K562 (cell line): ENCODE measurements around the gene TMCC2. TPM values are rescaled to one million over a fixed set of nuclear protein-coding genes. Genes with fewer than 3 reads are reported as not detected.

Experiments used
- ARID1B ChIP-seq: fragments of 450-650 bp; IDR thresholded peaks from 2 replicates; pipeline ENCODE4 v1.6.1; 2016; ENCODE audit warnings: antibody characterized with exemption, mild to moderate bottlenecking, inconsistent platforms
- ATF4 ChIP-seq: fragments of 450-650 bp; formaldehyde crosslinking; IDR thresholded peaks from 2 replicates; pipeline ENCODE4 v1.4.0; 2022; ENCODE audit warnings: mild to moderate bottlenecking, moderate library complexity
- CREM ChIP-seq: IDR thresholded peaks from 2 replicates; pipeline ENCODE4 v1.6.1; 2014; ENCODE audit warnings: antibody characterized with exemption, low read depth
- FOXJ3 ChIP-seq: sonication (generic); formaldehyde crosslinking; IDR thresholded peaks from 2 replicates; pipeline ENCODE4 v1.4.0; 2020; ENCODE audit warnings: mild to moderate bottlenecking, missing genetic modification reagents
- HSF4 ChIP-seq: fragments of 250-450 bp; sonication (Bioruptor Pico); IDR thresholded peaks from 2 replicates; pipeline ENCODE4 v2.1.2; 2022; ENCODE audit warnings: mild to moderate bottlenecking, moderate library complexity, borderline replicate concordance
- ILK ChIP-seq: fragments of 450-650 bp; IDR thresholded peaks from 2 replicates; pipeline ENCODE4 v1.6.1; 2016; ENCODE audit warnings: missing genetic modification characterization, low read depth, mild to moderate bottlenecking, missing compliant biosample characterization, moderate library complexity, borderline replicate concordance
- NCOA1 ChIP-seq: fragments of 450-650 bp; IDR thresholded peaks from 2 replicates; pipeline ENCODE4 v1.6.1; 2016; ENCODE audit warnings: low read depth
- PKNOX1 ChIP-seq: fragments of 450-650 bp; IDR thresholded peaks from 2 replicates; pipeline ENCODE4 v1.6.1; 2016
- POLR2B ChIP-seq: fragments of 450-650 bp; IDR thresholded peaks from 2 replicates; pipeline ENCODE4 v1.6.1; 2018; ENCODE audit warnings: low read depth; ENCODE audit not compliant: partially characterized antibody
- PRDM10 ChIP-seq: fragments of 450-650 bp; IDR thresholded peaks from 2 replicates; pipeline ENCODE4 v1.6.1; 2018; ENCODE audit not compliant: partially characterized antibody
- PRPF4 ChIP-seq: fragments of 200-400 bp; formaldehyde crosslinking; IDR thresholded peaks from one replicate; pipeline ENCODE4 v1.6.1; 2017; ENCODE audit warnings: low read length, low read depth, mild to moderate bottlenecking; ENCODE audit not compliant: insufficient read depth, poor library complexity, severe bottlenecking
- RAD21 ChIP-seq, 2 experiments: fragments of 250-450 bp in 1 of 2; fragments of 450-650 bp in 1 of 2; sonication (Bioruptor Pico) in 1 of 2; formaldehyde crosslinking in 1 of 2; IDR thresholded peaks in 1 of 2; conservative IDR thresholded peaks in 1 of 2; 2 replicates each; pipeline versions ENCODE4 v1.4.0 to v1.8.0; 2020 to 2022; ENCODE audit warnings: mild to moderate bottlenecking in 2 of 2, moderate library complexity in 1 of 2
- SMAD4 ChIP-seq: fragments of 250-450 bp; sonication (Bioruptor Pico); conservative IDR thresholded peaks from 2 replicates; pipeline ENCODE4 v1.8.0; 2021; ENCODE audit warnings: inconsistent platforms, mild to moderate bottlenecking, moderate library complexity
- SMARCE1 ChIP-seq: fragments of 450-650 bp; IDR thresholded peaks from 2 replicates; pipeline ENCODE4 v1.7.1; 2016; ENCODE audit warnings: mild to moderate bottlenecking
- TBP ChIP-seq: optimal IDR thresholded peaks from 2 replicates; pipeline ENCODE3; 2011; ENCODE audit warnings: low read depth, low read length, improper control_type of control experiment
- ZHX1 ChIP-seq: fragments of 150-350 bp; conservative IDR thresholded peaks from 2 replicates; pipeline ENCODE4 v1.6.1; 2014; ENCODE audit warnings: low read length
- ZNF143 ChIP-seq: sonication (generic); formaldehyde crosslinking; IDR thresholded peaks from 2 replicates; pipeline ENCODE4 v1.9.0; 2022; ENCODE audit warnings: mild to moderate bottlenecking, missing genetic modification reagents
- ZNF511 ChIP-seq: sonication (generic); formaldehyde crosslinking; IDR thresholded peaks from 2 replicates; pipeline ENCODE4 v1.8.0; 2022; ENCODE audit warnings: mild to moderate bottlenecking, missing genetic modification reagents
- ZNF586 ChIP-seq: fragments of 450-650 bp; formaldehyde crosslinking; conservative IDR thresholded peaks from 2 replicates; pipeline ENCODE4 v1.4.0; 2020; ENCODE audit warnings: mild to moderate bottlenecking, moderate library complexity
- polyA plus RNA-seq, 8 experiments: library from polyadenylated mRNA; depleted of rRNA in 4 of 8; stranded (reverse) in 5 of 8; unstranded in 3 of 8; fragments of >200 nt; fragmentation: Nextera tagmentation in 2 of 8; fragmentation: Illumina TruSeq in 1 of 8; extraction: Ambion mirVana in 2 of 8; extraction: Trizol in 1 of 8; gene quantifications; 2 replicates each; pipeline versions ENCODE4 v1.2.1 to v1.2.3, GENCODE V29; 2011 to 2014; ENCODE audit warnings: inconsistent platforms in 1 of 8, missing spikeins in 1 of 8
- total RNA-seq, 7 experiments: library from RNA; depleted of rRNA in 6 of 7; stranded (reverse); fragments of >200 nt in 6 of 7; fragmentation: Illumina TruSeq in 2 of 7; extraction: Trizol in 2 of 7; gene quantifications; 2 replicates each; pipeline versions ENCODE4 v1.2.1 to v1.2.3, GENCODE V29; 2011 to 2021; ENCODE audit warnings: low replicate concordance in 1 of 7

TMCC2 gene
- total and polyA plus RNA-seq, 9 of the 15 experiments (the other 6 are each of a cell fraction or from before 2014, with no cell fraction given) = 0.06 to 1.8 (median 0.98) TPM

- no peak for TF ChIP-seq ZNF586 (CRISPR knock-in tag)
- no peak for TF ChIP-seq RAD21 (CRISPR knock-in tag; conservative IDR thresholded peaks at IDR 0.05 in 1 of 2, IDR thresholded peaks at IDR 0.05 in 1 of 2)
- TF ChIP-seq ZHX1 = no peak
- TF ChIP-seq FOXJ3 (CRISPR knock-in tag) = no peak
- no peak for TF ChIP-seq POLR2B
- TF ChIP-seq PKNOX1 = peak; percentile 82
- peak; percentile 56; the same call in 1 of the 2 replicates for TF ChIP-seq SMAD4 (CRISPR knock-in tag)
- TF ChIP-seq HSF4 (CRISPR knock-in tag) = no peak
- no peak for TF ChIP-seq ILK (tag)
- TF ChIP-seq ARID1B = 0 out of 2 replicates have a peak, but pooled peaks have one; percentile 15
- no peak for TF ChIP-seq PRDM10
- no peak for TF ChIP-seq PRPF4
- TF ChIP-seq TBP = no peak
- TF ChIP-seq ZNF143 (CRISPR knock-in tag) = no peak
- peak; percentile 34; the same call in 1 of the 2 replicates for TF ChIP-seq CREM
- TF ChIP-seq ZNF511 (CRISPR knock-in tag) = no peak
- no peak for TF ChIP-seq NCOA1
- no peak for TF ChIP-seq SMARCE1
- TF ChIP-seq ATF4 = no peak
Measured at GRCh38 chr1:205287767-205288559, 60.2 kb downstream of the TMCC2 start (continued).
